CD4-positive, alpha-beta T cell (primary cell): ENCODE measurements around the gene ACADS. TPM values are rescaled to one million over a fixed set of nuclear protein-coding genes. Genes with fewer than 3 reads are reported as not detected.

Experiments used
- ATAC-seq: fragments of 200-7000 bp; cut with Tn5 transposase; one replicate; pipeline ENCODE4 v1.10.0; 2022; ENCODE audit warnings: mild to moderate bottlenecking; ENCODE audit not compliant: poor library complexity
- CTCF ChIA-PET: fragments of 350-600 bp; sonication (Branson Sonifier 250); formaldehyde crosslinking; loops from one replicate; lab custom pipeline; 2021; ENCODE audit warnings: antibody characterized with exemption, inconsistent platforms; lab: Charles Lee
- POLR2A ChIA-PET: fragments of 350-600 bp; sonication (Branson Sonifier 250); formaldehyde crosslinking; loops from one replicate; lab custom pipeline; 2021; ENCODE audit warnings: antibody characterized with exemption, inconsistent platforms; lab: Charles Lee
- DNase-seq, 14 experiments: peaks; one replicate each; pipeline ENCODE4 v3.0.0-alpha.2; 2013 to 2020; ENCODE audit warnings: mixed read lengths in 2 of 14
- H3K27ac ChIP-seq, 2 donors: one replicate each; pipeline versions ENCODE4 v1.5.1 to v1.7.0; 2013; ENCODE audit warnings: low read length in 2 of 2, low read depth in 1 of 2, mild to moderate bottlenecking in 1 of 2
- H3K27me3 ChIP-seq, 2 experiments: 1 replicate in 1 of 2; 2 replicates in 1 of 2; pipeline versions ENCODE4 v1.6.1 to v1.7.0; 2013; ENCODE audit warnings: low read length in 2 of 2, control low read depth in 1 of 2, mild to moderate bottlenecking in 1 of 2, moderate library complexity in 1 of 2; ENCODE audit not compliant: insufficient read depth in 2 of 2, control insufficient read depth in 1 of 2
- H3K36me3 ChIP-seq: one replicate; pipeline ENCODE4 v1.6.1; 2013; ENCODE audit warnings: low read length, control low read depth; ENCODE audit not compliant: insufficient read depth
- H3K4me1 ChIP-seq: one replicate; pipeline ENCODE4 v1.6.1; 2013; ENCODE audit warnings: low read length, control low read depth; ENCODE audit not compliant: insufficient read depth
- H3K4me3 ChIP-seq: one replicate; pipeline ENCODE4 v1.5.1; 2013; ENCODE audit warnings: mild to moderate bottlenecking, low read length, moderate library complexity
- H3K9me3 ChIP-seq, 2 experiments: 1 replicate in 1 of 2; 2 replicates in 1 of 2; pipeline versions ENCODE4 v1.6.1 to v1.7.0; 2013; ENCODE audit warnings: low read length in 2 of 2, mild to moderate bottlenecking in 2 of 2, control low read depth in 1 of 2, moderate library complexity in 1 of 2; ENCODE audit not compliant: control insufficient read depth in 1 of 2, insufficient read depth in 1 of 2
- H3K27ac Mint-ChIP-seq: one replicate; pipeline ENCODE4 v1.8.0; 2020; ENCODE audit warnings: mixed read lengths
- H3K27me3 Mint-ChIP-seq: one replicate; pipeline ENCODE4 v1.8.0; 2021; ENCODE audit warnings: mixed read lengths
- H3K36me3 Mint-ChIP-seq: one replicate; pipeline ENCODE4 v1.8.0; 2021; ENCODE audit warnings: low read depth, mixed read lengths
- H3K4me1 Mint-ChIP-seq: one replicate; pipeline ENCODE4 v1.8.0; 2021; ENCODE audit warnings: low read depth, mixed read lengths
- H3K4me3 Mint-ChIP-seq: one replicate; pipeline ENCODE4 v1.8.0; 2020; ENCODE audit warnings: mild to moderate bottlenecking, mixed read lengths
- H3K9me3 Mint-ChIP-seq: one replicate; pipeline ENCODE4 v1.8.0; 2020; ENCODE audit warnings: mixed read lengths
- CTCF ChIP-seq: fragments of 200-600 bp; IDR thresholded peaks from one replicate; pipeline ENCODE4 v1.8.0; 2022; ENCODE audit warnings: antibody characterized with exemption, mild to moderate bottlenecking
- intact Hi-C, 2 experiments: fragments of 100-400 bp; cut with DNase I in 1 of 2; cut with micrococcal nuclease in 1 of 2; formaldehyde crosslinking; loops; one replicate each; pipeline versions ENCODE4 v1.15.1 to v1.9.0; 2023 to 2025; cut with DNase I, micrococcal nuclease
- polyA plus RNA-seq, 2 donors: library from polyadenylated mRNA; unstranded; fragments of 120-200 nt; gene quantifications; one replicate each; pipeline ENCODE4 v1.2.1, GENCODE V29; 2013
- total RNA-seq, 174 experiments: library from RNA in 2 of 174; stranded (reverse) in 2 of 174; gene quantifications; one replicate each; pipeline ENCODE4 v1.2.3 and lab custom pipeline; 2021 to 2026

Gene ACADS
- 1 to 10 TPM; 8.9 to 9.2 TPM for total RNA-seq
- 13.1 TPM for polyA plus RNA-seq (2013, experiment 1 of 2)
- 12.2 TPM for polyA plus RNA-seq (2013, experiment 2 of 2)
- 2.4 to 32.1 (median 17.5) reads per million in 172 experiments for total RNA-seq (lab: John Stamatoyannopoulos, UW)

GRCh38 chr12:120725659-120726509 is at the start of gene ACADS:
TSS of gene ACADS (plus strand) at chr12:120725826. CDS start at chr12:120725886, 60 bp downstream.
- peaks cover 28% of the 10 kb centered on the region for H3K36me3 ChIP-seq
- peaks cover 28% of the 10 kb centered on the region for H3K4me1 ChIP-seq
- H3K27me3 ChIP-seq: no peaks in the 10 kb centered on the region
- peak; percentile 99 for ATAC-seq
- DNase-seq: peak; percentile 72 to 95 (median 88)
- ChIA-PET POLR2A (interaction anchor here (0.5 to 1.4 kb wide), 6 partner anchors 15 to 433 kb away, joined by 3 to 6 read pairs (median 3); partner anchors contain the start of genes MLEC, POP5, RNU4-1 and UNC119B), CTCF (interaction anchor here (0.9 kb wide), 1 partner anchor 77 kb away, joined by 3 read pairs; no protein-coding TSS in a partner anchor)
- H3K27ac Mint-ChIP-seq: peak within 1 kb of the TSS; percentile 72
- H3K9me3 Mint-ChIP-seq: no peaks in the 10 kb centered on the region
- peak within 1 kb of the TSS in 1 of 2 donors; percentile 18 for H3K27ac ChIP-seq
- TF ChIP-seq CTCF: no peak
- H3K9me3 ChIP-seq: no peaks in the 10 kb centered on the region
- H3K4me3 ChIP-seq: peak within 1 kb of the TSS; percentile 75
- peaks cover 48% of the 10 kb centered on the region for H3K36me3 Mint-ChIP-seq
- peak within 1 kb of the TSS; percentile 97 for H3K4me3 Mint-ChIP-seq
- no peaks in the 10 kb centered on the region for H3K27me3 Mint-ChIP-seq
- intact Hi-C loops: loop anchor here (1.0 to 5.0 kb wide), 4 partner anchors 39 to 279 kb away; partner anchors contain the start of genes GATC (in 1 of the 2), MLEC (in 1 of the 2), POP5 (in 1 of the 2) and TRIAP1 (in 1 of the 2)
- H3K4me1 Mint-ChIP-seq: peaks cover 21% of the 10 kb centered on the region

- no peak for TF ChIP-seq CTCF
- no peaks in the 10 kb centered on the region for H3K36me3 Mint-ChIP-seq
These were observed 47.7 kb upstream of the ACADS start for GRCh38 chr12:120677765-120678473.

GRCh38 chr12:120678572-120678971 is 47.1 kb upstream of the ACADS start:
- no peaks in the 10 kb centered on the region for H3K36me3 Mint-ChIP-seq
- peaks cover 12% of the 10 kb centered on the region for H3K4me1 ChIP-seq
- H3K4me3 Mint-ChIP-seq: no peak overlapping the region
- H3K4me1 Mint-ChIP-seq: no peaks in the 10 kb centered on the region
- no peak overlapping the region for H3K27ac Mint-ChIP-seq
- H3K4me3 ChIP-seq: no peak overlapping the region
- H3K27ac ChIP-seq: no peak overlapping the region
- no peaks in the 10 kb centered on the region for H3K9me3 Mint-ChIP-seq
- no peaks in the 10 kb centered on the region for H3K27me3 Mint-ChIP-seq
- CTCF ChIA-PET: interaction anchor here (1.8 to 2.9 kb wide), 2 partner anchors 30 to 32 kb away, joined by 4 to 10 read pairs; no protein-coding TSS in a partner anchor
- POLR2A ChIA-PET: interaction anchor here (0.6 kb wide), 1 partner anchor 1390 kb away, joined by 4 read pairs; no protein-coding TSS in a partner anchor
- DNase-seq (no peak), ATAC-seq (no peak)
- H3K27me3 ChIP-seq: no peaks in the 10 kb centered on the region
- intact Hi-C loops: no loop called here
- no peaks in the 10 kb centered on the region for H3K9me3 ChIP-seq
- no peaks in the 10 kb centered on the region for H3K36me3 ChIP-seq
- TF ChIP-seq CTCF: no peak

More at GRCh38 chr12:120677765-120678473, 47.7 kb upstream of the ACADS start:
- DNase-seq (peak in 3 of 14 experiments; percentile 21 to 34 (median 24)), ATAC-seq (no peak)
- Mint-ChIP-seq H3K9me3 (no peaks in the 10 kb centered on the region), H3K4me3 (no peak overlapping the region), H3K27me3 (no peaks in the 10 kb centered on the region), H3K4me1 (no peaks in the 10 kb centered on the region), H3K27ac (no peak overlapping the region)
- Histone ChIP-seq H3K36me3 (no peaks in the 10 kb centered on the region), H3K9me3 (no peaks in the 10 kb centered on the region), H3K27me3 (no peaks in the 10 kb centered on the region), H3K4me1 (peaks cover 12% of the 10 kb centered on the region), H3K27ac (no peak overlapping the region), H3K4me3 (no peak overlapping the region)
- ChIA-PET CTCF (interaction anchor here (2.9 kb wide), 1 partner anchor 29 kb away, joined by 10 read pairs; no protein-coding TSS in a partner anchor), POLR2A (interaction anchor here (0.6 kb wide), 1 partner anchor 1391 kb away, joined by 4 read pairs; no protein-coding TSS in a partner anchor)
- intact Hi-C loops: no loop called here
